Stimulated activated naive CD8-positive, alpha-beta T cell treated with anti-CD3 and anti-CD28 coated beads, Interleukin-15, amount 100 ng/mL, for 72 hours (primary cell): ENCODE data around the gene GXYLT1.
"Not testable (repeated sequence)": the region's sequence is repeated elsewhere in the genome, so short reads cannot be mapped to it uniquely, and the experiment has no call there.

Experiments used
- ATAC-seq: fragments of 150-1000 bp; cut with Tn5 transposase; 2 replicates; pipeline ENCODE4 v1.10.0; 2021; ENCODE audit warnings: mild to moderate bottlenecking, moderate library complexity
- DNase-seq, 2 donors: peaks; one replicate each; pipeline ENCODE4 v3.0.0; 2021 to 2022
- H3K27ac Mint-ChIP-seq, 2 donors: one replicate each; pipeline ENCODE4 v1.8.0; 2022; ENCODE audit warnings: mild to moderate bottlenecking in 2 of 2, mixed read lengths in 2 of 2, moderate library complexity in 2 of 2
- H3K27me3 Mint-ChIP-seq: one replicate; pipeline ENCODE4 v1.8.0; 2022; ENCODE audit warnings: mixed read lengths
- H3K4me1 Mint-ChIP-seq: one replicate; pipeline ENCODE4 v1.8.0; 2022; ENCODE audit warnings: mild to moderate bottlenecking, mixed read lengths
- H3K4me3 Mint-ChIP-seq, 2 donors: one replicate each; pipeline ENCODE4 v1.8.0; 2022; ENCODE audit warnings: mild to moderate bottlenecking in 2 of 2, mixed read lengths in 2 of 2, moderate library complexity in 1 of 2
- H3K9me3 Mint-ChIP-seq, 2 donors: one replicate each; pipeline ENCODE4 v1.8.0; 2022; ENCODE audit warnings: mixed read lengths in 2 of 2

Gene GXYLT1

GRCh38 chr12:42090899-42091298 is 53.8 kb downstream of the GXYLT1 start:
- no peaks in the 10 kb centered on the region for H3K9me3 Mint-ChIP-seq
- H3K27ac Mint-ChIP-seq = no peak overlapping the region
- H3K27me3 Mint-ChIP-seq = no peaks in the 10 kb centered on the region
- ATAC-seq = no peak
- DNase-seq = no peak
- H3K4me1 Mint-ChIP-seq = peaks cover 28% of the 10 kb centered on the region
- H3K4me3 Mint-ChIP-seq = no peak overlapping the region

GRCh38 chr12:42086031-42086430 is 58.6 kb downstream of the GXYLT1 start:
- H3K4me1 Mint-ChIP-seq = no peaks in the 10 kb centered on the region

GRCh38 chr12:42085594-42085993 is 59.1 kb downstream of the GXYLT1 start:
- H3K27ac Mint-ChIP-seq = no peak overlapping the region
- H3K9me3 Mint-ChIP-seq = no peaks in the 10 kb centered on the region
- ATAC-seq = no peak
- no peaks in the 10 kb centered on the region for H3K27me3 Mint-ChIP-seq
- H3K4me1 Mint-ChIP-seq = no peaks in the 10 kb centered on the region
- no peak for DNase-seq
- no peak overlapping the region for H3K4me3 Mint-ChIP-seq

More at GRCh38 chr12:42086031-42086430, 58.6 kb downstream of the GXYLT1 start:
- ATAC-seq (no peak), DNase-seq (no peak)
- H3K4me3 Mint-ChIP-seq = no peak overlapping the region
- H3K27ac Mint-ChIP-seq = no peak overlapping the region
- H3K27me3 Mint-ChIP-seq = no peaks in the 10 kb centered on the region
- no peaks in the 10 kb centered on the region for H3K9me3 Mint-ChIP-seq

GRCh38 chr12:42084522-42084921 is 60.2 kb downstream of the GXYLT1 start:
- ATAC-seq = no peak
- no peak overlapping the region for H3K4me3 Mint-ChIP-seq
- no peak for DNase-seq
- H3K9me3 Mint-ChIP-seq = no peaks in the 10 kb centered on the region
- no peaks in the 10 kb centered on the region for H3K4me1 Mint-ChIP-seq
- H3K27me3 Mint-ChIP-seq = no peaks in the 10 kb centered on the region
- no peak overlapping the region for H3K27ac Mint-ChIP-seq

GRCh38 chr12:42076976-42077375 is 67.7 kb downstream of the GXYLT1 start:
- DNase-seq = no peak
- no peak overlapping the region for H3K4me3 Mint-ChIP-seq
- no peaks in the 10 kb centered on the region for H3K27me3 Mint-ChIP-seq
- no peaks in the 10 kb centered on the region for H3K4me1 Mint-ChIP-seq
- ATAC-seq = no peak
- peaks cover 0 to 14% of the 10 kb centered on the region in 2 donors for H3K9me3 Mint-ChIP-seq
- no peak overlapping the region for H3K27ac Mint-ChIP-seq

GRCh38 chr12:42070036-42070435 is 74.6 kb downstream of the GXYLT1 start:
- Mint-ChIP-seq H3K9me3 (peaks cover 9 to 12% of the 10 kb centered on the region in 2 donors), H3K4me1 (no peaks in the 10 kb centered on the region), H3K4me3 (no peak overlapping the region), H3K27me3 (no peaks in the 10 kb centered on the region), H3K27ac (no peak overlapping the region)
- no peak for DNase-seq
- no peak for ATAC-seq

GRCh38 chr12:42059127-42059526 is 85.5 kb downstream of the GXYLT1 start:
- Mint-ChIP-seq H3K27ac (no peak overlapping the region), H3K4me1 (no peaks in the 10 kb centered on the region), H3K4me3 (no peak overlapping the region), H3K27me3 (no peaks in the 10 kb centered on the region), H3K9me3 (peaks cover 0 to 5% of the 10 kb centered on the region in 2 donors)
- ATAC-seq = no peak
- DNase-seq = no peak

GRCh38 chr12:42056130-42056529 is 88.5 kb downstream of the GXYLT1 start:
- Mint-ChIP-seq H3K4me1 (no peaks in the 10 kb centered on the region), H3K27ac (no peak overlapping the region), H3K27me3 (peaks cover 11% of the 10 kb centered on the region), H3K4me3 (no peak overlapping the region), H3K9me3 (no peaks in the 10 kb centered on the region)
- ATAC-seq = no peak
- DNase-seq = no peak

- no peak overlapping the region for H3K4me3 Mint-ChIP-seq
- DNase-seq (no peak), ATAC-seq (no peak)
- H3K27ac Mint-ChIP-seq = no peak overlapping the region
- H3K9me3 Mint-ChIP-seq = peaks cover 0 to 1% of the 10 kb centered on the region in 2 donors
- no peaks in the 10 kb centered on the region for H3K4me1 Mint-ChIP-seq
- H3K27me3 Mint-ChIP-seq = peaks cover 11% of the 10 kb centered on the region
Measured at GRCh38 chr12:42053456-42053855, 91.2 kb downstream of the GXYLT1 start.

GRCh38 chr12:42048980-42049379 is 95.7 kb downstream of the GXYLT1 start:
- peaks cover 11 to 19% of the 10 kb centered on the region in 2 donors for H3K9me3 Mint-ChIP-seq
- DNase-seq, H3K27ac Mint-ChIP-seq, ATAC-seq, H3K4me3 Mint-ChIP-seq, H3K4me1 Mint-ChIP-seq: not testable (repeated sequence)
- H3K27me3 Mint-ChIP-seq = peaks cover 11% of the 10 kb centered on the region

GRCh38 chr12:42039577-42039976 is 105.1 kb downstream of the GXYLT1 start:
- Mint-ChIP-seq H3K9me3 (no peaks in the 10 kb centered on the region), H3K4me1 (no peaks in the 10 kb centered on the region), H3K27me3 (peaks cover 13% of the 10 kb centered on the region), H3K4me3 (no peak overlapping the region), H3K27ac (no peak overlapping the region)
- DNase-seq (no peak), ATAC-seq (no peak)

GRCh38 chr12:42039176-42039575 is 105.5 kb downstream of the GXYLT1 start:
- no peak overlapping the region for H3K27ac Mint-ChIP-seq
- no peak for ATAC-seq

GRCh38 chr12:42031847-42032564 is 112.7 kb downstream of the GXYLT1 start:
- no peaks in the 10 kb centered on the region for H3K4me1 Mint-ChIP-seq
- peaks cover 19% of the 10 kb centered on the region for H3K27me3 Mint-ChIP-seq
- DNase-seq (no peak), ATAC-seq (no peak)
- H3K4me3 Mint-ChIP-seq = no peak overlapping the region
- H3K27ac Mint-ChIP-seq = no peak overlapping the region
- H3K9me3 Mint-ChIP-seq = no peaks in the 10 kb centered on the region

More at GRCh38 chr12:42039176-42039575, 105.5 kb downstream of the GXYLT1 start:
- Mint-ChIP-seq H3K9me3 (no peaks in the 10 kb centered on the region), H3K27me3 (peaks cover 13% of the 10 kb centered on the region), H3K4me1 (no peaks in the 10 kb centered on the region), H3K4me3 (no peak overlapping the region)
- no peak for DNase-seq
